ENCODE results near the gene HDLBP.

The HDLBP gene

GRCh38 chr2:241273210-241274020 lies 42.1 kb downstream of the HDLBP start:
- no peak for DNase-seq

GRCh38 chr2:241272303-241273209 lies 42.9 kb downstream of the HDLBP start:
- no peak for DNase-seq

GRCh38 chr2:241271706-241272302 lies 43.7 kb downstream of the HDLBP start:
- no peak for DNase-seq

- DNase-seq: no peak
Observed at GRCh38 chr2:241270531-241270930, 44.9 kb downstream of the HDLBP start.

GRCh38 chr2:241269707-241270520 lies 45.6 kb downstream of the HDLBP start:
- DNase-seq: no peak

- no peak for DNase-seq
Observed at GRCh38 chr2:241268716-241269445, 46.6 kb downstream of the HDLBP start.

- DNase-seq: no peak
Observed at GRCh38 chr2:241268306-241268705, 47.2 kb downstream of the HDLBP start.

- no peak for DNase-seq
Observed at GRCh38 chr2:241267249-241268067, 48.0 kb downstream of the HDLBP start.

GRCh38 chr2:241265506-241265905 lies 50.0 kb downstream of the HDLBP start:
- no peak for DNase-seq

GRCh38 chr2:241263061-241263460 lies 52.4 kb downstream of the HDLBP start:
- DNase-seq: no peak

- no peak for DNase-seq
Observed at GRCh38 chr2:241261628-241262027, 53.8 kb downstream of the HDLBP start.

- DNase-seq: no peak
Observed at GRCh38 chr2:241260911-241261310, 54.6 kb downstream of the HDLBP start.

GRCh38 chr2:241258505-241259280 lies 56.8 kb downstream of the HDLBP start:
- DNase-seq: no peak

GRCh38 chr2:241257419-241258032 lies 57.9 kb downstream of the HDLBP start:
- DNase-seq: no peak

GRCh38 chr2:241256168-241256545 lies 59.3 kb downstream of the HDLBP start:
- no peak for DNase-seq

GRCh38 chr2:241255542-241256167 lies 59.8 kb downstream of the HDLBP start:
- no peak for DNase-seq

- DNase-seq: no peak
Observed at GRCh38 chr2:241254904-241255351, 60.5 kb downstream of the HDLBP start.

GRCh38 chr2:241252778-241253475 lies 62.5 kb downstream of the HDLBP start:
- DNase-seq: no peak
